ENCODE data around the gene MYLIP.

MYLIP gene

GRCh38 chr6:16177881-16178280, 49.0 kb downstream of the MYLIP start:
- DNase-seq = no peak

- DNase-seq = no peak
Observed at GRCh38 chr6:16178351-16178750, 49.5 kb downstream of the MYLIP start.

GRCh38 chr6:16179063-16179462, 50.2 kb downstream of the MYLIP start:
- no peak for DNase-seq

GRCh38 chr6:16179970-16180431, 51.1 kb downstream of the MYLIP start:
- peak; percentile 69 for DNase-seq

GRCh38 chr6:16180696-16181438, 52.0 kb downstream of the MYLIP start:
- no peak for DNase-seq

GRCh38 chr6:16181439-16182297, 52.8 kb downstream of the MYLIP start:
- no peak for DNase-seq

- peak; percentile 80 for DNase-seq
Observed at GRCh38 chr6:16183187-16183664, 54.3 kb downstream of the MYLIP start.

- DNase-seq = peak; percentile 74
Observed at GRCh38 chr6:16184129-16184528, 55.2 kb downstream of the MYLIP start.

- DNase-seq = no peak
Observed at GRCh38 chr6:16184551-16184950, 55.7 kb downstream of the MYLIP start.

- no peak for DNase-seq
Observed at GRCh38 chr6:16187176-16187575, 58.3 kb downstream of the MYLIP start.

GRCh38 chr6:16190214-16190613, 61.3 kb downstream of the MYLIP start:
- DNase-seq = no peak

GRCh38 chr6:16196260-16196983, 67.5 kb downstream of the MYLIP start:
- DNase-seq = no peak

- no peak for DNase-seq
Observed at GRCh38 chr6:16196984-16197546, 68.2 kb downstream of the MYLIP start.

All from hematopoietic multipotent progenitor cell treated with erythropoietin and hydrocortisone succinate and interleukin-3 and kit ligand, for 4 days (in vitro differentiated cells).